DOHH2 (cell line): ENCODE data around the gene ARID1B.

Source experiments
- H3F3A ChIP-seq: fragments of 200-600 bp; sonication (generic), shearing (Covaris generic); 2 replicates; pipeline ENCODE4 v1.6.0; 2016; ENCODE audit warnings: antibody characterized with exemption, mild to moderate bottlenecking; ENCODE audit not compliant: control insufficient read depth, insufficient read depth
- H3K27ac ChIP-seq: fragments of 200-600 bp; sonication (generic); 2 replicates; pipeline ENCODE4 v1.5.1; 2014; ENCODE audit warnings: low read depth, mild to moderate bottlenecking, low read length, moderate library complexity
- H3K27me3 ChIP-seq: fragments of 200-600 bp; sonication (generic); 2 replicates; pipeline ENCODE4 v1.6.1; 2014; ENCODE audit warnings: mild to moderate bottlenecking, low read length, mixed read lengths; ENCODE audit not compliant: control insufficient read depth
- H3K36me3 ChIP-seq: fragments of 200-600 bp; sonication (generic); 2 replicates; pipeline ENCODE4 v1.6.1; 2014; ENCODE audit warnings: mild to moderate bottlenecking, low read length, moderate library complexity, mixed read lengths; ENCODE audit not compliant: control insufficient read depth
- H3K4me1 ChIP-seq: fragments of 200-600 bp; sonication (generic); 2 replicates; pipeline ENCODE4 v1.6.1; 2014; ENCODE audit warnings: mild to moderate bottlenecking, low read length, mixed read lengths; ENCODE audit not compliant: control insufficient read depth
- H3K4me2 ChIP-seq: fragments of 200-600 bp; sonication (generic); 2 replicates; pipeline ENCODE4 v1.6.0; 2014; ENCODE audit warnings: mild to moderate bottlenecking, low read length, moderate library complexity
- H3K4me3 ChIP-seq: fragments of 200-600 bp; sonication (generic); 2 replicates; pipeline ENCODE4 v1.5.1; 2014; ENCODE audit warnings: mild to moderate bottlenecking, low read length, mixed read lengths
- H3K79me2 ChIP-seq: fragments of 200-600 bp; sonication (generic); 2 replicates; pipeline ENCODE4 v1.6.1; 2014; ENCODE audit warnings: mild to moderate bottlenecking, low read length, mixed read lengths; ENCODE audit not compliant: control insufficient read depth
- H3K9me2 ChIP-seq: fragments of 200-600 bp; sonication (generic); replicated peaks from 2 replicates; pipeline ENCODE4 v1.6.1; 2014; ENCODE audit warnings: mild to moderate bottlenecking, low read length, mixed read lengths; ENCODE audit not compliant: control insufficient read depth
- H3K9me3 ChIP-seq: fragments of 200-600 bp; sonication (generic); 2 replicates; pipeline ENCODE4 v1.6.1; 2014; ENCODE audit warnings: antibody characterized with exemption, low read length, mixed read lengths; ENCODE audit not compliant: control insufficient read depth, insufficient read depth
- H4K20me1 ChIP-seq: fragments of 200-600 bp; sonication (generic); 2 replicates; pipeline ENCODE4 v1.6.0; 2014; ENCODE audit warnings: low read depth, mild to moderate bottlenecking, antibody characterized with exemption, low read length, moderate library complexity; ENCODE audit not compliant: control insufficient read depth, insufficient read depth
- CTCF ChIP-seq: fragments of 200-600 bp; sonication (generic); IDR thresholded peaks from one replicate; pipeline ENCODE4 v1.5.1; 2014; ENCODE audit warnings: antibody characterized with exemption, mild to moderate bottlenecking, low read depth, low read length; ENCODE audit not compliant: poor library complexity, severe bottlenecking
- EZH2phosphoT487 ChIP-seq: fragments of 200-600 bp; sonication (generic); IDR thresholded peaks from 2 replicates; pipeline ENCODE4 v1.6.1; 2017; ENCODE audit warnings: borderline replicate concordance, mild to moderate bottlenecking, antibody characterized with exemption, low read length, moderate library complexity, mixed read lengths

Gene ARID1B

GRCh38 chr6:156911581-156911980, 134.4 kb downstream of the ARID1B start:
- no peaks in the 10 kb centered on the region for H3F3A ChIP-seq
- peaks cover 82% of the 10 kb centered on the region for H3K79me2 ChIP-seq
- no peaks in the 10 kb centered on the region for H3K9me3 ChIP-seq
- no peak overlapping the region for H3K4me2 ChIP-seq
- no peak overlapping the region for H3K4me3 ChIP-seq
- H3K27ac ChIP-seq, result no peak overlapping the region
- no peaks in the 10 kb centered on the region for H3K36me3 ChIP-seq
- H4K20me1 ChIP-seq, result peaks cover 9% of the 10 kb centered on the region; the same call in 1 of the 2 replicates
- H3K27me3 ChIP-seq, result no peaks in the 10 kb centered on the region
- H3K4me1 ChIP-seq, result peaks cover 44% of the 10 kb centered on the region
- H3K9me2 ChIP-seq, result no peaks in the 10 kb centered on the region
- TF ChIP-seq EZH2phosphoT487 (no peak), CTCF (no peak)

GRCh38 chr6:156912431-156912830, 135.3 kb downstream of the ARID1B start:
- H3K4me2 ChIP-seq, result no peak overlapping the region
- no peaks in the 10 kb centered on the region for H3F3A ChIP-seq
- H3K27ac ChIP-seq, result no peak overlapping the region
- TF ChIP-seq EZH2phosphoT487 (no peak), CTCF (no peak)
- H3K4me1 ChIP-seq, result peaks cover 52% of the 10 kb centered on the region
- H3K79me2 ChIP-seq, result peaks cover 85% of the 10 kb centered on the region
- H3K36me3 ChIP-seq, result no peaks in the 10 kb centered on the region
- H3K27me3 ChIP-seq, result no peaks in the 10 kb centered on the region
- H3K9me3 ChIP-seq, result no peaks in the 10 kb centered on the region
- H3K9me2 ChIP-seq, result no peaks in the 10 kb centered on the region
- no peak overlapping the region for H3K4me3 ChIP-seq
- peaks cover 11% of the 10 kb centered on the region; the same call in 1 of the 2 replicates for H4K20me1 ChIP-seq

GRCh38 chr6:156914181-156914580, 137.0 kb downstream of the ARID1B start:
- Histone ChIP-seq H3K27me3 (no peaks in the 10 kb centered on the region), H3K9me3 (no peaks in the 10 kb centered on the region), H3K4me2 (no peak overlapping the region), H3K36me3 (no peaks in the 10 kb centered on the region), H3K4me3 (no peak overlapping the region), H3F3A (peaks cover 7% of the 10 kb centered on the region), H3K27ac (no peak overlapping the region), H4K20me1 (peaks cover 16% of the 10 kb centered on the region; the same call in 1 of the 2 replicates), H3K9me2 (no peaks in the 10 kb centered on the region), H3K79me2 (peaks cover 87% of the 10 kb centered on the region), H3K4me1 (peaks cover 68% of the 10 kb centered on the region)
- TF ChIP-seq EZH2phosphoT487, result no peak
- no peak for TF ChIP-seq CTCF
